Left cardiac atrium (tissue), 4 donors: ENCODE data around the gene CSNK2A3. TPM values are rescaled to one million over a fixed set of nuclear protein-coding genes. Genes with fewer than 3 reads are reported as not detected.
A peak's percentile ranks its signal among the peaks of the same experiment; 100 is the strongest.
"Not testable (repeated sequence)": the region's sequence is repeated elsewhere in the genome, so short reads cannot be mapped to it uniquely, and the experiment has no call there.

Source experiments
- ATAC-seq, 2 donors: fragments of 200-7000 bp; cut with Tn5 transposase; one replicate each; pipeline ENCODE4 v1.9.1; 2020; ENCODE audit warnings: mild to moderate bottlenecking in 2 of 2, moderate library complexity in 2 of 2
- DNase-seq: peaks from one replicate; pipeline ENCODE4 v3.0.0-alpha.2; 2020
- intact Hi-C, 2 donors: fragments of 100-400 bp; cut with DNase I; formaldehyde crosslinking; loops; one replicate each; pipeline versions ENCODE4 v1.14.1 to v1.15.1; 2022 to 2023
- total RNA-seq, 2 donors: library from RNA; stranded (reverse); fragmentation: NEBNext Ultra II Directional; extraction: Animal tissue kit (Norgen Biotek cat#: 25700); gene quantifications; one replicate each; pipeline ENCODE4 v1.2.1, GENCODE V29; 2021
- donor health status: DM: no; HTN: yes; CAD: no.
- donor health status: DM: no; HTN: yes; CAD: no; lungs with severe emphysema.
- donor health status: DM: yes; HTN: yes; CAD: no.
- donor health status: Dilated cardiomyopathy.

The CSNK2A3 gene
- total RNA-seq, 2 donors from 2014 or later: 0.97 to 1.7 TPM

DNA sequence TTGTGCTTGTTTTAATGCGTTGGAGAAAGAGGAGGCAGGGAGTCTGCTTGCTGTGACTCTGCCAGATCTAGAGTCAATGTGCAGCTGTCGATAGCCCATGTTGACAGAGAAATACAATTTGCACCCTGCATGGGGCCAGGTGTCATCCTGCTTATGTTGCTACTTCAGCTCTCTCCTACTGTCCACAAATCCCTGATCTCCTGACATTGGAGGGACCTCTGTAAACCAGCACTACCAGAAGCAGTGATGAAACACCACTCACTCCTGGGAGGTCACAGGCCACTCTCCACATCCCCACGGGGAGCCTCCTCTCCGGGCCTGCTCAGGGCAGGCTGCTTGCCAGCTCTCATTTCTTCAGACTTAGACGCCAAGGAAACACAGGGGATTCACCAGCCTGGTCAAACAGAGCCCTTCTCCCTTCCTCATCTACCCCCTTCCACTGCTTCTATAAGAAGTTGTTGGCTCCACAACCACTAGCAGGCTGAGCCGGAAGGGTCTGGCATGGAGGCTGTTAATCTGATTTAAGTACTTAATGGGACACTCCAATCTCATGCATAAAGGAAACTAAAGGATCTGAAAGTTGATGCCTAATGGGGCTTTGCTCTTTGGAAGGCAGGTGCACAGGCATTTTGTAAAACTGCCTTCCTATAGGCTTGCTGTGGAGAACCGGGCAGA lies 29.9 kb upstream of the CSNK2A3 start:
- ATAC-seq: peak in 1 of 2 donors; percentile 73
- DNase-seq: no peak
- intact Hi-C loops: no loop called here

DNA sequence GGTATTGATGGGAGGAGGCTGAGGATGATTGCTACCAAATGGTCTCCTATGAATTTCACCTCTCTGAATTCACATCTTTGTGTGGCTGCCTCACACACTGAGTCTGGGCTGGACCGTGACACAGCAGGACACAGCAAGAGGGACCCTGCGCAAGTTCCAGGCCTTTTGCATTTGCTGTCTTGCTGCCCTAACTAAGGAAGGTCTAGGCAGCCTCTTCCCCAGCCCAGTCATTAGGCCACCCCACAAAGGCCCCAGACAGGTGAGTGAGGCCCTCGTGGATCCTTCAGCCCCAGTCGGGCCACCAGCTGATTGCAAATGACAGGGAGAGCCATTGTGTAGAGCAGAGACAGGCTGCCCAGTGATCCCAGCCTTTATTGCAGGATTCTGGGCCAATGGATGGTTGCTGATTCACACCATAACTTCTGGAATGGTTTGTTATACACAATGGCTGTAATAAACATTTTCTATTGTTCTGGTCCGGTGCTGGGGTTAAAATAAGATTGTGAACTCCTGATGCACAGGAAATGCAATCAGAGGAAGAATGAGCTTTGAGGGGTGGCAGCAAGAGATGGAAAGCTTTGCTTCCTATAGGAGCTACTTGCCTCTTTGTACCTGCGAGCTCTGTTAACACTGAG lies 28.5 kb upstream of the CSNK2A3 start:
- intact Hi-C loops: no loop called here
- DNase-seq (no peak), ATAC-seq (no peak)

DNA sequence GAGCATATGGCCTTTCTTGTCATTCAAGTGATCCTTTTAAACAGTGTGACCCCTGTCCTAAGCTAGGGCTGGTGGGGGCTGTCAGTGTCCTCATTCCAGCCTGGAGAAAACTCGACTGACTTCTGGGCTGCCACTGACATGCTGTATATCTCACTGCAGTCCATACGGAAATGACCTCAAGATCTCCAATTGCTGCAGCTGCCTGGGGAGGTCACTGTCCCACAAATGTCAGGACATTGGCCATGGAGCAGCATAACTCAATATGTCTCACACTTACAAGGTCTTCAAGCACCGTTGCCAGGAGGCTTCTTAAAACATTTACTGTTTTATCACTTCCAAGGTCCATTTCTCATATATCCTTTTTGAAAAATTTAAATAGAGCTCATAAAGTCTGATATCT lies 27.8 kb upstream of the CSNK2A3 start:
- intact Hi-C loops: no loop called here
- no peak for ATAC-seq
- DNase-seq: no peak

DNA sequence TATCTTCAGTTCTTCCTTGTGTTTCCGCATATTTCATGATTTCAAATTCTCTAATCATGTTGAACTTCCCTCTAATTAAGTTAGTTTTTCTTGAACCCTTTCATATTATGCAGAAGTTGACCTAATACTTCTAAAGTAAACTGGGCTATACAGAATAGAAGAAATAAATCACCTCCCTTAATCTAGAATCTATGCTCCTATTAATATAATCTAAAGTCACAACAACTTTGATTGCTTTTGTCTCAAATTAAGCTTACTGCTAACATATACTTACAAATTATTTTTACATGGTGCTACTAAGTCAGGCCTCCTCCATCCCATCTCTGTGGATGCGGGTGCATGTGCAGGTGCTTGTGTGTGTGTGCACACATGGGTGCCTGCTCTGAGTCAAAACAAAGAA lies 27.3 kb upstream of the CSNK2A3 start:
- DNase-seq (no peak), ATAC-seq (no peak)
- intact Hi-C loops: no loop called here

DNA sequence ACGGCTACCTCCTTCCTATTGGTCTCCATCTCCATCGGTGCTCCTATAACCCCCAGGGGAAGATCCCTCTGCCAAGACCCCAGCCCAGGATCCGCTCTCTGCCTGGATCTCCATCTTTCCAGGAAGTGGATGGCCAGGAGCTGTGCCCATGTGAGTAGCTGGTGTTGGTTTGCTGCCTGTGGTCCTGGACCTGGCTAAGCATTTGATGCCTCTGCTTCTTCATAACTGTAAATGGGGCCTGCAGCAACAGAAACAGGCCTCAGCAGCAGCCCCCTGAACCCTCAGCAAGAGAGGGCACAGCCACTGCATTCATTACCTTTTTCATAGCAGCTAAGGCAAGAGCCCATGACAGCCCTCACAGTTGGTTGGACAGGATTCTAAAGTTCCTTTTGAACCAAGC lies 26.6 kb upstream of the CSNK2A3 start:
- ATAC-seq: no peak
- DNase-seq: no peak
- intact Hi-C loops: no loop called here

DNA sequence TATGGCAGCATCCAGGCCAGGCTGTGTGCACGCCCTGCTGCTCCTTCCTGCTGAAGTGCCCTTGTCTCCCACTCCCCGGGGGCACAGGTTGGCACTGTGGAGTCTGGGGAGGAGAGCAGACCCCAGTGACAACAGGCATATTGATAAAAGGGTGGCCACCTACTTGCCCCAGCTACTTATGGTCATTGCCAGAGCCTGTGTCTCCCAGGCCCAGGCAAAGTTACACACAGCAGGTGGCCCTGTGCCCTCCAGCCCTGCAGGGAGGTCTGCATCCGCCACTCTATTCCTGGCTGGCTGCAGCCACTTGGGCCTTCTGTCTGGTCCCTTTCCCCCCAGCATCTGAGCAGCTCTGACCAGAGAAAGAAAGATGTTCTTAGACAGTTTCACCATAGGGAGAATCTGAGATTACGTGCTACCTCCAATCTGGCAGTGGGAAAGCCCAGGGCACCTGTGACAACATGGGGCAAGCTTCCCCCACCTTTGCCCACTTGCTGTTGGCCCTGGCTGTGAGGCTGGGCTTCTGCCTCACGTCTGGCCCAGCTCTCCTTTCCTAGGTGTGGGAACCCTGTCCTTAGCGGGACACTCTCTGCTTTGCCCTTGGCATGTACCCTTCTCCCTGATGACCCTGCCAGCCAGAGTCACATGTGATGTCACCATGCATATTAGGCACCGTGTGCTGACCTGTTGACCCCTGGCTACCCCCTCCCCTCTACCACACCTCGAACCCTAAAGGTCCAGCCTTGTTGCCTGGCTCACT lies 25.3 kb upstream of the CSNK2A3 start:
- intact Hi-C loops: no loop called here
- ATAC-seq (no peak), DNase-seq (no peak)

DNA sequence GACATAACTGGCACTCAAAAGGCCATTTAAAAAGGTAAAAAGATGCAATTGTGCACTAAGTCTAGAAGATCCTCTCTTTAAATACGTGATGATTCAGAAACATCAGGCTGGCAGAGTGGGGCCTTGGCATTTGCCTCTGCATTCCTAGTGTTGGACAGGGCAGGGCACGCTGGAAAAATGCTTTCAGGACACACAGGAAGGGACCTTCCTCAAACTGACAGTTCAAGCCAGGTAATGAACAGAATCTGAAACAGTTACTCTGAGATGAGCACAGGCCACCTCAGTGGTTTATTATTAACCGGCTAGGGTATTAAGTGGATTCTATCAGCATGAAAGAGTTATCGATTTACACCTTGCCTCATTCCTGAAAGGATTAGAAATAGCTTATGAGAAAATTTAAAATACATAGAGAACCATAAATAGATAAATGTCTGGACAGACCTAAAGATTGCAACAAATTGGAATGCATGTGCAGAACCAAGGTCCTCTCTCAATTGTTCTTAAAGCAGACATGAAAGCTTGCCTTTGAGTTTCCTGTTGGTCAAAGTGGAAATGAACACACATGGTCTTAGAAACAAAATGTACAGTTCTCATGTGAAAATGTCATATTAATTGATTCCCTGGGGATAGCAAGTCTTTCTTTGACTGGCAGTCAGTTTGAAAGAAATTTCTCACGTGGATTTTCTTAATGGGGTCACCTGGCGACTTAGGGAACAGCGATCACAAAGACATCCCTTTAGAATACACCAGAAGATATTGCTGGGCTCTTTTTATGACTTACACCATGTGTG lies 21.5 kb upstream of the CSNK2A3 start:
- DNase-seq (no peak), ATAC-seq (no peak)
- intact Hi-C loops: no loop called here

DNA sequence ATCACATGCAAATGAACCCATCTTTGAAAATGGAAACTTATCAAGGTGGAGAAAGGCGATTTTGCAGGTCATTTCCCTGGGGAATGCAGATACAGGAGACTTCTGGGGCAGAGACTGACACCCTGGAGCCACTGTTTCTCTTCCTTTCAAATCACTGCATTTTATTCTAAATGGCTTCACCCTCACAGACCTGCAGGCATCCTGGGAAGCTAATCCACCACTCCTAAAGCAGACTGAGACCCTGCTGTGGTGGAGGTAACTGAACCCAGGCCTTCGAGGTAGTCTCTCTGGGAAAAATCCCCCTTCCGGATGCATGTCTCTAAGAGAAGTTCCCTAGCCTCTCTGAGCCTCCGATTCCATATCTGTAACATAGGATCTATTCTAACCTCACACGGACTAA lies 20.9 kb upstream of the CSNK2A3 start:
- intact Hi-C loops: no loop called here
- ATAC-seq: no peak

DNA sequence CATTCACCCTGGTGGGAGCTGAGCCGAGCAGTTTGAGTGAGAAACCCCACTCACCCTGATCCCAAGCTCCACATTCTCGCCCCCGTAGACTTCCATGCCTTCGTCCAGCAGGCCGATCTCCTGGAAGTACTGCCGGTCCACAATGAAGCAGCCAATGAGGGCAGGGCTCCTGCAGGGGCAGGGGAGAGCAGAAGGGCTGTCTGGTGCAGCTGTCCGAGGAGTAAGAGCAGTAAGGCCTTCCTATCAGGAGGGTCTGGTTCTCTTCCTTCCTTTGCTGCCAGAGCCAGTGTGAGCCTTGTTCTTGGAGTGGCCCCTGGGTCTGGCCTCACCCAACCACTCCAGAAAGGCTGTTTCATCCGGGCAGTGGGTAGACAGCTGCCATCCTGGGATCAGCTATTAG lies 19.4 kb upstream of the CSNK2A3 start:
- ATAC-seq (no peak), DNase-seq (no peak)
- intact Hi-C loops: no loop called here

More for the DNA sequence above, 20.9 kb upstream of the CSNK2A3 start:
- DNase-seq: no peak

DNA sequence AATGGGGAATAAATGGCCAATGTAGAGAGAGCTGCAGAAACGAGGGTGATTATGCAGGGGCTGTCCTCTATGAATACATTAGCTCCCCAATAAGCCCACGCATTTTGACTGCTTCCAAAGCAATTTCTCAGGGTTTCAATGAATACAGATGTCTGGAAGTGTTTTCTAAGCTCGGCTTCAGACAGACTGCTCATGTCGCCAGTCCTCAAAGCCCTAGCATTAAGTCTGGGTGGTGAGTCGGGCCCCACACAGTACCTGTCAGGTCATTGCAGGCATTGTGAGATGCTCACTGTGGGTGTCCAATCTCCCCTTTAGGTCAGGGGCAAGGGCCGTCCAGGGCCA lies 17.9 kb upstream of the CSNK2A3 start:
- ATAC-seq: no peak
- intact Hi-C loops: no loop called here

DNA sequence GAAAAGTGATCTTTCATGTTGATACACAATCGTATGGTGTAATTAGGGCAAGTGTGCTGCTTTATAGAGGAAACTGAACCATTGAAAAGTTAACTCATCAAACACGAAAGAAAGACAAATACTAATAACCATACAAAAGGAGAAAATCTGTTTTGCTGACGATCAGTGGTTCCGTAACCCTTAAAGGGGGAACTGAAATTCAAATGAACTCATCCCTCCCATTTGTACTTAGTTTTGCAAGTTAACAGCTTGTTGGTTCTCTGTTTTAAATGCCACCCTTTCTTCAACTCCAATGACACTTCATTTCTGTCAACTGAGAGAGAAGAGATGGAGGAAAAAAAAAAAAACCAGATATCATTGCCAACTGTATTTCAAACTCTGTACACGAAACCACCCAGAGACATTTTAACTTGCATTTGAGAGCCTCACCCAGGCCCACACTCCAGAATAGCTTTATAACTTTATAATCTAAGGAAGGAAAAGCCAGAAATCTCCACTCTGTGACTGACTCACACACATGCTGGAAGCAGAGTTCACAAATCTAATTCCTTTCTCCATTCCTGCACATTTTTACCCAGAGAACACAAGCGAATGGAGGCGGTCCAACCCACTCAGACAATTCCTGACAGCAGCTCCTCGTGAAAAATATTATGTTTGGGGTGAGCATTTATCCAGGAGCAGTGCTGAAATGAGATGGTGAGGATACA lies 17.4 kb upstream of the CSNK2A3 start:
- intact Hi-C loops: no loop called here
- ATAC-seq (no peak), DNase-seq (no peak)

More for the DNA sequence above, 17.9 kb upstream of the CSNK2A3 start:
- no peak for DNase-seq

DNA sequence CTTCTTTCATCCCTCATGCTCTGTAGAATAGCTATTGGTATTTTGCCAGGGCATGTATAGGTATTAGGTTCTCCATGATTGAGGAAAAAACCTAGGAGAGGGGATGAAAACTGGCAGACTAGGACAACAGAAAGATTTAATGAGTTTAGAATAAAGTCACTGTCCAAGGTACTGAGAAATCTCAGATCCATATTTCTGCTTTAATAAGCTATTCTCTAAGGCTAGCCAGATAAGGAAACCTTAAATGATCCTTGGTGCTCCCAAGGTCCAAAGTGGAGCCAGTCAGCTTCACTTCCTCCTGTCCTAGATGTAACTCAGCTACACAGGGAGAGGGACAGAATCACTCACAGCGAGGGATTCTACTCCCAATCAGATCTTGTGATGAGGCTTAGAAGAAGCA lies 13.7 kb upstream of the CSNK2A3 start:
- ATAC-seq: no peak

DNA sequence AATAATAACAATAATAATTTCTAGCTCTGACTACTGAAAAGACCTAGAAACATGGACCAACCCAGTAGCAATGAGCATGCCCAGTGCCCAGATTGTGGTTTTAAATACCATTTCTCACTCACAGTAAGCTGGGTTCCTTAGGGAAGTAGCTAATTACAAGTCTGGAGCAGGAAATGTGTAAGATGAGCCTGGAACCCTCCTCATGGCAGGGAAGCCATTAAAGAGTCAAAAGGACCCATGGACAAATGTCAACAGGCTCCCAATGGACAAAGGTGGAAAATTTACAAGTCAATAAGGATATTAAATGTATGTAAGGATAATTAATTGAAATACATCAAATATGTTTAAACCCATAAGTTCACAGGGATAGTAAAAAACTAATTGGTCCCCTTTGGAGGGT lies 10.6 kb upstream of the CSNK2A3 start:
- DNase-seq: no peak

More for the DNA sequence above, 13.7 kb upstream of the CSNK2A3 start:
- no peak for DNase-seq
- intact Hi-C loops: no loop called here

DNA sequence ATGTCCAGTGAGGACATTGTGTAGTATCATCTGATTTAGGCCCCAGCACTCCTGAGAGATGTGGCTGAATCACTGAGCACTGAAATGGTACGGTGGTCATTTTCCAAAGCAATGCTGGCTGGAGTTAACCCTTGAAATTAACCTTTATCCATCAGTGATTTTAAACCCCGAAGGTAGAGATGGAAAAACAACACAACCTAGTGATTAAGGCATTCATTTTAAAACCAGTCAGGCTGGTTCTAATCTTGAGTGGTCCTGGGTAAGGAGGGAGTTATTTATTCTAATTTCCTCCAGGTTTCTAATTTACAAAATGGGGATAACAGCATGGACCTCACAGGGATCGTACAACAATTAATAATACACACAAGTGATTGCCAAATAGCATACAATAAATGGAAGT lies 6.6 kb upstream of the CSNK2A3 start:
- DNase-seq: no peak
- ATAC-seq: no peak
- intact Hi-C loops: no loop called here

More for the DNA sequence above, 10.6 kb upstream of the CSNK2A3 start:
- intact Hi-C loops: no loop called here
- ATAC-seq: no peak

DNA sequence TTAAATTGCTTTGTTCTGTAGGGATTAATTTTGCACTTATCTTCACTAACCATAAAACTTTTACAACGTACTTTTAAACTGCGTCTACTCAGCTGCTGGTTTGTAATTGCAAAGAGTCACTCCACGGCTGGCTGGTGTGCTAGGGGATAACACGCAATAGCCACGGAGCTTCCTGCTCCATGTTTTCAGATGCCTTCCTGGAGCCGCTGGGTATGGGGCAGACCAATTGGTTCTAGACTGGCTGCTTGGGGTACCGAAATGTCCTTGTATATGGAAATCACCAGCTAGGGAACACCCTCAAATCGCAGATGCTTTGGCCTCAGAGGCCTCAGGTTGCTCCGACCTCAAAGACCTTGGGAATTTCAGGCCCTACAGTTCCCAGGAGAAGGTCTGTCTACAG lies 3.8 kb upstream of the CSNK2A3 start:
- no peak for ATAC-seq
- intact Hi-C loops: no loop called here
- DNase-seq: no peak

DNA sequence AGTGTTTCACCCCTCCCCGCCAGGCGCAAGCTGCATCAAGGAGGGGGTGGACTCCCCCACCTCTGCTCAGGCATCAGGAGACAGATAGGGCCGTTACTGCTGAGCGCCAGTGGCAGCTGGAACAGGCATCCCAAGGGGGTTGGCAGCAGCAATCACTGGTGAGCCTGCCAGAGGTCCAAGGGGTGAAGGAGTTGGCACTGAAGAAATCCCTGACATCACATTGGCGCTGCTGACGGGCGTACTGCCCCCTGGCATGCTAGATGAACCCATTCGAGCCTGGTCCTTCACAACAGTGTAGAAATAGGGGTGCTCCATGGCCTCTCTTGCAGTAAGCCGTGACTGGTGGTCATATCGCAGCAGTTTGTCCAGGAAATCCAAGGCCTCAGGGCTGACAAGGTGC lies 1.2 kb downstream of the CSNK2A3 start:
- intact Hi-C loops: not testable (repeated sequence)
- peak; percentile 28 for DNase-seq
- peak; percentile 51 to 63 for ATAC-seq

DNA sequence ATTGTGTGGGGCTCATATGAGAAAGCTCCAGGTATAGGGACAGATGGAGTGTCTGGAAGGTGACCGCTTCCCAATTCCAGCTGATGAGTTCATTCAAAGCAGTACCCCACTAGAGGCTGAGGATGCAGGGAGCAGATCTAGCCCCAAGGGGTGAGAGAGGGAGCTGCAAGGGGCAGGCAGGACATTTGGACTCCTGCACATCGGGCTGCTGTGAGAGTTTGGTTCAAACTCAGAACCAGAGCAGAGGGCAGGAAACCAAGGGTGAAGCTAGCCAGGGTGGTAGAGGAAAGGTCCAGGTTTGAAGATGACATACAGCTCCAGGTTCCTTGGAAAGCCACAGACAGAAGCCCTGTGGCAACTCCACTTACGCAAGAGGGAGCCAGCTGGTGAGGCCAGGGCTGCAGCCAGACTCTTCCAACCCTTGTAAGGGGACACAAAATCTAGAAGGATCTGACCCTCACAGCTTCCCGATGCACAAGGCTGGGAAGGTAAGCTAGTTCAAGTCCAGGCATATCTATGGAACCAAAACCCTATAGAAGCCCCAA lies 1.9 kb downstream of the CSNK2A3 start:
- ATAC-seq (peak in 1 of 2 donors; percentile 48), DNase-seq (no peak)
- intact Hi-C loops: no loop called here

DNA sequence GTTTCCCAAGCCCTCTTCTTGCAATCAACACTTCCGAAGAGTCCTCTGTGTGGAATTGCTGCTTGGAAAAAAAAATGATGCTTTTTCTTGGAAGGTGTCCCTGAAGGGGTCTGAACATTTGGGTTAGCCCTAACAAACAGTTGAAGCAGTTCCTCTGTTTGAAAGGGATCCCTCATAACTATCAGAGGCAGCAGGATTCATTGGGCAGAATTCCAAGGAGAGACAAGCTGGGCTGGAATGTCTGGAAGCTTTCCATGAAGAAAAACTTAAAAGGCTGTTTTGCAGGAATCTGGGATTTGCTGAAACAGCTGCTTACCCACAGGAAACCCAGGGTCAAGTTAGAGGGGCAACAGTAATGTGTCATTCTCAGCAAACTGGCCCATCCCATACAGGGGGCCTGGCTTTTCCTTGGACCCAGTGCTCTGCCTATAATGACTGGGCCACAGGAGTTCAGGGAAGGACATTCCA lies 3.1 kb downstream of the CSNK2A3 start:
- intact Hi-C loops: no loop called here

More for the DNA sequence above, 3.1 kb downstream of the CSNK2A3 start:
- peak; percentile 31 for DNase-seq
- ATAC-seq: peak; percentile 32 to 72
